Endothelial cell of hepatic sinusoid (primary cell): ENCODE measurements around the gene SPATA24.

Source experiments
- in situ Hi-C: cut with HindIII; loops from 2 replicates; pipeline ENCODE4 v1.10.0; 2017; ENCODE audit warnings: low sequenced_read_pairs

The SPATA24 gene, protein sequence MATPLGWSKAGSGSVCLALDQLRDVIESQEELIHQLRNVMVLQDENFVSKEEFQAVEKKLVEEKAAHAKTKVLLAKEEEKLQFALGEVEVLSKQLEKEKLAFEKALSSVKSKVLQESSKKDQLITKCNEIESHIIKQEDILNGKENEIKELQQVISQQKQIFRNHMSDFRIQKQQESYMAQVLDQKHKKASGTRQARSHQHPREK

DNA sequence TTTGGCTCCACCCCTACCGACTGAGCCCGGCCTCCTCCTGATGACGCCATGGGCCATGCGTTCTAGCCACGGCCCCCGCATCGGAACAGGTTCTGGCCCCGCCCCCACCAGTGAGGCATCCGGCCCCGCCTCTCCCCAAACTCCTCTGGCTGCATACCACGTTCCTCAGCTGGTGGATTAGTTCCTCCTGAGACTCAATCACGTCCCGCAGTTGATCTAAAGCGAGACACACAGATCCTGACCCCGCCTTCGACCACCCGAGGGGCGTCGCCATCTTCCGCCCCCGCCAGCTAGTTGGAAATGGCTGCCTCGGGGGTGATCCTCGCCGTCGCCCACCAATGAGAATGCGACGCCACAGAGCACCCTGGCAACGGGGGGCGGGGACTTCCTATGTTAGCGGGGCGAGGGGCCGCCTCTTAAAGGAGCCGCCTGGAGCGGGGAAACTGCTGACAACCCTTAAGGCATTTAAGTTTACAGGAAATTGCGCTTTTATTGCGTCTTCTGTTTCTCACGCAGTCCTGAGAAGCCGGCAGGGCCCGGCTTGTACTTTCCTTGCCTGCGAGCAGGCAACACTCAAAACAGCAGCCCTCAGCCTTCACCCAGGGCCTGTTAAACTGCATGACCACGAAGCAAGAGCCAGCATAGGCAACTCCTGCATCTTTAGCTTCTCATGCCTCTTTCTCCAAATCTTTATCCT lies at the start of gene SPATA24:
TSS of gene SPATA24 (minus strand) at position 303 of the 697 bp plus-strand sequence. CDS start at position 274, 29 bp downstream.
- in situ Hi-C loops = no loop called here

DNA sequence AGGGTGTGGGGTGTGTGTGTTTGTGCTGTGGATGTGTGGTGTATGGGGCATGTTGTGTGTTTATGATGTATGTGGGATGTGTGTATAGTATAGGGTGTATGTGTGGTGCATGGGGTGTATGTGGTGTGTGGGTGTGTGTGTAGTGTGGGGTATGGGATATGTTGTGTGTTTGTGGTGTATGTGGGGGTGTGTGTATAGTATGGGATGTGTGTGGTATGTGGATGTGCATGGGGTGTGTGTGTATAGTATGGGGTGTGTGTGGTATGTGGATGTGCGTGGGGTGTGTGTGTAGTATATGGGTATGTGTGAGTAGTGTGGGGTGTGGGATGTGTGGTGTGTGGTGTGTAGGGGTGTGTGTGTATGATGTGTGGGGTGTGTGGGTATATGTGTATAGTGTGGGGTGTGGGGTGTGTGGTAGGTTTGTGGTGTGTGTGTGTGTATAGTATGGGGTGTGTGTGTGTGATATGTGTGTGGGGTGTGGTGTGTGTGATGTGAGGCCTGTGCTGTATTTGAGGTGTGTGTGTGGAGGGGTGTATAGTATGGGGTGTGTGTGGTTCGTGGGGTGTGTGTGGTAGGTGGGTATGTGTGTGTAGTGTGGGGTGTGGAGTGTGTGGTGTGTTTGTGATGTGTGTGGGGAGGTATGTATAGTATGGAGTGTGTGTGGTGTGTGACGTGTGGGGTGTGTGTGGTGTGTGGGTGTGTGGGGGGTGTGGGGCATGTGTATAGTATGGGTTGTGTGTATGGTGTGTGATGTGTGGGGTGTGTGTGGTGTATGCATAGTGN lies 48.2 kb upstream of the SPATA24 start:
- in situ Hi-C loops = no loop called here

GRCh38 chr5:139451176-139451575 lies 47.3 kb upstream of the SPATA24 start:
- in situ Hi-C loops = no loop called here

DNA sequence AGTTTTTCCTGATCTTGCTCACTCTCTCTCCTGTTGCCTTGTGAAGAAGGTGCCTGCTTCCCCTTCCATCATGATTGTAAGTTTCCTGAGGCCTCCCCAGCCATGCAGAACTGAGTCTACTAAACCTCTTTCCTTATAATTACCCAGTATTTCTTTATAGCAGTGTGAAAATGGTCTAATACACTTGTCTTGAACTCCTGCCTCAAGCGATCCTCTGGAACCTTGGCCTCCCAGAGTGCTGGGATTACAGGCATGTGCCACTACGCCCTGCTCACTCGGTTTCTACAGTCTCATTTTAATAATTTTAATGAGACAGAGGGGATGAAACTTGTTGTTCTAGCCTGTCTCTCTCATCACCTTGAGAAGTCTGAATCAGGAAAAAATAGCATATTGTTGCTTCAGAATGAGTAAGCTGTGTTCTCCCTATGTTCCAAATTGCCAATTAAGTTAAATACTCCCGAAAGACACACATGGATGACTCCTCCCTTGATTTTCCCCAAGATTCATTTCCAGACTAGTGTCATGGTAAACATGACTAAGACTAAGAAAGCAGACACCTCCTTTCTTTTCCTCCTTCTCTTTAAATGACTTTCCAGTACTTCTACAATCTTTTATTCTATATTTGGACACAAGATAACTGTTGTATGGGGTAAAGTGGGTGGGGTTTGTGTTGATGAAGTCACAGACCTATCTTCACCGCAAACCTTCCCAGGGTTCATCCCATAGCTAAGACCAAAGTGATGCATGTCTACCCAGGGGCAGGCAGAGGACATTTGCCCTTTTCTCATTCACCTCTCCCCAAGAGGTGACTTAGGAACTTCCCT lies 43.3 kb upstream of the SPATA24 start:
- in situ Hi-C loops = loop anchor here (25.0 kb wide), 1 partner anchor 315 kb away; no protein-coding TSS in a partner anchor

DNA sequence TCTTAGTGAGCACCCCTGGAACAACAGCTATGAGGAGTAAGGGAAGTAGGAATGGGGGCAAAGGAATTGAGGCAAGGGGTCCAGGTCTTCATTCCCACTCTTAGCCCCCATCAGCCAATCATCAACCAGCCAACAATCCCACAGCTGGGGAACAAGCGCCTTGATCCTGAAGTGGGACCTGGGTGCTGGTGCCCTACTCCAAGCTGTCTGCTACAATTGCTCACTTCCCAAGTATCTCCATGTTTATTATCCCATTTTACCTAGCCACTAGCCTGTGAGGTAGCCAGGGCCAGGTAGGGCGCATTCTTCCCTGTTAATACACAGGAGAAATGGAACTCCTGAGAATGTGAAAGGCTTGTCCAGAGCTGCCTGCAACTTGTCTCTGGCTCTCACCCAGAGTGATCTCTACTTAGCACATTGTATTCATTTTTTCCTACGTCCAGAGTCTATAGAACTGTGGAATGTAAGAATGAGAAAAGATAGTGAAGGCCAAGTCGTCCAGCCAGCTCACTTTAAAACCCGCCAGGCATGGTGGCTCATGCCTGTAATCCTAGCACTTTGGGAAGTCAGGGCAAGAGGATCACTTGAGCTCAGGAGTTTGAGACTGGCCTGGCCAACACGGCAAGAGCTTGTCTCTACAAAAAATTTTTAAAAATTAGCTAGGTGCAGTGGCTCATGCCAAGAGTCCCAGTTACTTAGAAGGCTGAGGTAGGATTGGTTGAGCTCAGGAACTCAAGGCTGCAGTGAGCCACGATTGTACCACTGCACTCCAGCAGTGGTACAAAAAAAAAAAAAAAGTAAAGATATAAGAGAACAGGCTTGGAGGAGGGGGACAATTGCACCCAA lies 41.7 kb upstream of the SPATA24 start:
- in situ Hi-C loops = loop anchor here (25.0 kb wide), 1 partner anchor 317 kb away; no protein-coding TSS in a partner anchor

- in situ Hi-C loops = loop anchor here (25.0 kb wide), 1 partner anchor 318 kb away; no protein-coding TSS in a partner anchor
Measured at GRCh38 chr5:139443831-139444453, 40.1 kb upstream of the SPATA24 start.

- in situ Hi-C loops = loop anchor here (25.0 kb wide), 1 partner anchor 322 kb away; no protein-coding TSS in a partner anchor
Measured at GRCh38 chr5:139440416-139440815, 36.5 kb upstream of the SPATA24 start.

DNA sequence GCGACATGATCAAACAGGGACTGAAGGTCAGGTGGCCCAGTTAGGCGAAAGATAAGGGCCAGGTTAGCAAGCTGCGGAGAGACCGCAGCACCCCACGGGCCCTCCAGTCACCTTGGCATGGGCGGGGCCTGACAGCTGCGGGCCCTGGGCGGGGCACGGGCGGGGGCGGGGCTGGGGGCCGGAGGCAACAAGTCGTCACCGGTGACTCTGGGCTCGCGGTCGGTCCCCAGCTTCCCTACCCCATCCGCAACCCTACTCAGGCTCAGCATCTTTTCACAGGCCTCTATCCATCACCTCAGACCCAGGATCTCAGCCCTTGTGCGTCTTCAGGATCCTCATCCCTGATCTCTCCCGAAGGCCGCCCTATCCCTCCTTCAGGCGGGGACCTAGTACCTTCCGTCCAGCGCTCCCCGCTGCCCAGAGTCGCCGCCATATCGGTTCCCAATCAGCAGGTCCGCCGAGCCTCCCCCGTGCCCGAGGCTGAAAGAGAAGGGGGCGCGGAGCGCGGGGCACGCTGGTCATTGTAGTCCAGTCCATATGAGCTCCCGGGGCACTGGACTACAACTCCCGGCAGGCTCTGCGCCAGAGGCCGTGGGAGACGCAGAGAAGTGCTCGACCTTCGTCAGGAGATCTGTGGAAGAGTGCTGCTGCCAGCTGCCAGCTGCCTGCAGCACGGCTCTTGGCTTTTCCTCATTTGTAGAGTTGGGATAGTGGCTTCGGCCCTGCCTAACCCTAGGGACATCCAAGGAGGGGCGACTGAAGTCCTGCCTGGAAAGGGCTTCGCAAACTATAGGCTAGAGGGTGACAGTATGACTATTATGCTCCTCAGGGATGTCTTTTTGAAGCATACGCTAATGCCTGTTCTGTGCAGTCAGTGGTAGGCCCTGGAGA lies 35.4 kb upstream of the SPATA24 start, which contains the start of gene DNAJC18:
TSS of gene DNAJC18 (minus strand) at position 513 of the 891 bp plus-strand sequence. CDS start at position 433, 80 bp downstream.
- in situ Hi-C loops = loop anchor here (5.0 to 25.0 kb wide), 3 partner anchors 58 to 323 kb away; no protein-coding TSS in a partner anchor

- in situ Hi-C loops = loop anchor here (5.0 to 25.0 kb wide), 3 partner anchors 59 to 324 kb away; no protein-coding TSS in a partner anchor
Measured at GRCh38 chr5:139438707-139439012, 34.8 kb upstream of the SPATA24 start.

DNA sequence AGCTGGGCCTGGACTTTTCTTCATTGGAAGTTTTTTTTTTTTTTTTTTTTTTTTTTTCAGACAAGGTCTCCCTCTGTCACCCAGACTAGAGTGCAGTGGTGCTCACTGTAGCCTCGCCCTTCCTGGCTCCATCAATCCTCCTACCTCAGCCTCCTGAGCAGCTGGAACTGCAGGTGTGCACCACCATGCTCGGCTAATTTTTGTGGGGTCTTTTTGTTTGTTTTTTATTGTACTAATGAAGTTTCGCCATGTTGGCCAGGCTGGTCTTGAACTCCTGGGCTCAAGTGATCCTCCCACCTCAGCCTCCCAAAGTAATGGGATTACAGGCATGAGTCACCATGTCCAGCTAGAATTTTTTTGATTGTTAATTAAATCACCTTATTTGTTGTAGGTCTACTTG lies 31.8 kb upstream of the SPATA24 start:
- in situ Hi-C loops = loop anchor here (5.0 to 25.0 kb wide), 3 partner anchors 62 to 327 kb away; no protein-coding TSS in a partner anchor

DNA sequence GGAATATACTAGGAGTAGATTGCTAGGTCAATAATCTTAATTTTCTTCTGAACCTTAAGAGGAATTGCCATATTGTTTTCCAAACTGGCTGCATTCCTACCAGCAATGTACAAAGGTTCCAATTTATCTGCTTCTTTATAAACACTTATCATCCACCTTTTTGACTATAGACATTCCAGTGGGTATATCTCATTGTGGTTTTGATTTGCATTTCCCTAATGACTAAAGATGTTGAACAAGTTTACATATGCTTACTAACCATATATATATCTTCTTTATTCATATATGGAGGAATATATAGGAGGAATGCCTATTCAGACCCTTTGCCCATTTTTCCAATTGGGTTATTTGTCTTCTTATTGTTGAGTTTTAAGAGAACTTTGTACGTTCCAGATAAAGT lies 27.8 kb upstream of the SPATA24 start:
- in situ Hi-C loops = loop anchor here (25.0 kb wide), 1 partner anchor 331 kb away; no protein-coding TSS in a partner anchor

- in situ Hi-C loops = loop anchor here (25.0 kb wide), 1 partner anchor 332 kb away; no protein-coding TSS in a partner anchor
Measured at GRCh38 chr5:139430015-139430414, 26.1 kb upstream of the SPATA24 start.

DNA sequence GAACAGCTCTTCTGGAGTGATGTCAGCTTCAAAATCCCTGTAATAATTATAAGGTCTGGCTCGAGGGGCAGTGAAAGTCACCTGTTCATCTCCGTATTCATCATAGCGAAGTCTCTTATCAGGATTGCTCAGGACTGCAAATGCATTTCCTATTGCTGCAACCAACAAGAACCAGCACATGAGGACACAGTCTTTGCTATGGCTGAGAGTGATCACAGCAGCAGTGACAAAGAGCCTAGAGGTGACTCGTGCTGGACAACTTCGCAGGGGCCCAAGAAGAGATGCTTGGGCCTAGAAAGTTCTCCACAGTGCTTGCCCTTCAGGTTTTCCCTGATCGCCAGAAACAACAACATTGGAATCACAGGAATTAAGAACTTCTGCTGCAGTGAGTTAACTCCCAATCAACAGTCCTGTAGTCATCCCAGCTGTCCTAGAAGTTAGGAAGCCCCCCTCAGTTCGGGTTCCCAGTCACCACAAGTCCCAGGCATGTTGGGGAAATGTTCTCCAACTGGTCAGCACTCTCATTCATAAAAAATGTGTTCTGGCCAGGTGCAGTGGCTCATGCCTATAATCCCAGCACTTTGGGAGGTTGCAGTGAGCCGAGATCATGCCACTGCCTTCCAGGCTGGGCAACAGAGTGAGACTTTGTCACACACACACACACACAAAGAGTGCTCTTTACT lies 22.5 kb upstream of the SPATA24 start:
- in situ Hi-C loops = loop anchor here (25.0 kb wide), 1 partner anchor 336 kb away; no protein-coding TSS in a partner anchor

- in situ Hi-C loops = loop anchor here (25.0 kb wide), 1 partner anchor 337 kb away; no protein-coding TSS in a partner anchor
Measured at GRCh38 chr5:139425497-139425896, 21.6 kb upstream of the SPATA24 start.

- in situ Hi-C loops = no loop called here
Measured at GRCh38 chr5:139422307-139422893, 18.5 kb upstream of the SPATA24 start.

GRCh38 chr5:139419226-139420192 lies 15.6 kb upstream of the SPATA24 start:
- in situ Hi-C loops = no loop called here
